HepG2 (cell line): Measurements from ENCODE around the gene SLC25A10. TPM values are rescaled to one million over a fixed set of nuclear protein-coding genes. Genes with fewer than 3 reads are reported as not detected.

Experiments
- ARNT ChIP-seq: fragments of 450-650 bp; IDR thresholded peaks from 2 replicates; pipeline ENCODE4 v1.6.1; 2017
- DDIT3 ChIP-seq: sonication (generic); formaldehyde crosslinking; IDR thresholded peaks from 2 replicates; pipeline ENCODE4 v1.4.0; 2020; ENCODE audit warnings: mild to moderate bottlenecking, missing genetic modification reagents
- PHF5A ChIP-seq: IDR thresholded peaks from one replicate; pipeline ENCODE4 v1.6.1; 2018; ENCODE audit warnings: low read depth, missing genetic modification reagents; ENCODE audit not compliant: unreplicated experiment
- SNAPC2 ChIP-seq: sonication (generic); formaldehyde crosslinking; IDR thresholded peaks from 2 replicates; pipeline ENCODE4 v1.8.1; 2022; ENCODE audit warnings: mild to moderate bottlenecking, missing genetic modification reagents
- SNAPC5 ChIP-seq: sonication (generic); formaldehyde crosslinking; IDR thresholded peaks from 2 replicates; pipeline ENCODE4 v1.8.1; 2023; ENCODE audit warnings: mild to moderate bottlenecking, missing genetic modification reagents, borderline replicate concordance
- SP140L ChIP-seq: sonication (generic); formaldehyde crosslinking; IDR thresholded peaks from 2 replicates; pipeline ENCODE4 v1.4.0; 2020; ENCODE audit warnings: missing genetic modification reagents, borderline replicate concordance
- SRSF1 ChIP-seq: fragments of 200-400 bp; formaldehyde crosslinking; optimal IDR thresholded peaks from 2 replicates; pipeline ENCODE3; 2017; ENCODE audit warnings: mild to moderate bottlenecking, low read depth, low read length, moderate library complexity
- TGIF2 ChIP-seq: IDR thresholded peaks from 2 replicates; pipeline ENCODE4 v1.6.1; 2016; ENCODE audit warnings: control low read depth, missing compliant biosample characterization
- TOPORS ChIP-seq: sonication (generic); formaldehyde crosslinking; IDR thresholded peaks from 2 replicates; pipeline ENCODE4 v1.8.0; 2023; ENCODE audit warnings: mild to moderate bottlenecking, missing genetic modification reagents
- ZBTB20 ChIP-seq: sonication (generic); formaldehyde crosslinking; IDR thresholded peaks from 2 replicates; pipeline ENCODE4 v1.8.1; 2023; ENCODE audit warnings: missing genetic modification reagents, low read depth, mild to moderate bottlenecking, borderline replicate concordance
- ZBTB40 ChIP-seq, 2 experiments: fragments of 450-650 bp in 1 of 2; sonication (generic) in 1 of 2; formaldehyde crosslinking in 1 of 2; IDR thresholded peaks; 2 replicates each; pipeline versions ENCODE4 v1.6.1 to v1.8.0; 2016 to 2022; ENCODE audit warnings: antibody characterized with exemption in 1 of 2, mild to moderate bottlenecking in 1 of 2, missing genetic modification reagents in 1 of 2
- ZNF687 ChIP-seq: sonication (generic); formaldehyde crosslinking; IDR thresholded peaks from 2 replicates; pipeline ENCODE4 v1.5.1; 2020; ENCODE audit warnings: mild to moderate bottlenecking, missing genetic modification reagents, moderate library complexity
- ZNF780A ChIP-seq: sonication (generic); formaldehyde crosslinking; IDR thresholded peaks from 2 replicates; pipeline ENCODE4 v1.8.0; 2022; ENCODE audit warnings: mild to moderate bottlenecking, missing genetic modification reagents, moderate library complexity
- polyA plus RNA-seq, 8 experiments: library from polyadenylated mRNA; depleted of rRNA in 3 of 8; stranded (reverse) in 7 of 8; unstranded in 1 of 8; fragments of >200 nt; fragmentation: Illumina TruSeq in 4 of 8; extraction: Trizol in 4 of 8; gene quantifications; 2 replicates each; pipeline versions ENCODE4 v1.2.1 to v1.2.3, GENCODE V29; 2011 to 2016; ENCODE audit warnings: low read depth in 4 of 8, missing spikeins in 1 of 8, mixed read lengths in 1 of 8; ENCODE audit not compliant: insufficient read depth in 1 of 8
- total RNA-seq, 5 experiments: library from RNA; depleted of rRNA; stranded (reverse); fragments of >200 nt; fragmentation: Illumina TruSeq; extraction: Trizol; gene quantifications; 2 replicates each; pipeline ENCODE4 v1.2.3, GENCODE V29; 2016; ENCODE audit warnings: low read depth in 1 of 5

Gene SLC25A10
- total and polyA plus RNA-seq, 2 of the 13 experiments (the other 11 are each of a cell fraction or from before 2014, with no cell fraction given), result 46.5 to 140 TPM

GRCh38 chr17:81702934-81703746 lies 8.9 kb upstream of the SLC25A10 start, which contains the start of gene MRPL12 (continued):
- TF ChIP-seq PHF5A (CRISPR knock-in tag) (peak; percentile 100), ZBTB40 (IDR thresholded peaks at IDR 0.05) (no peak), ZBTB40 (CRISPR knock-in tag; IDR thresholded peaks at IDR 0.05) (peak; percentile 72; the same call in 1 of the 2 replicates), TGIF2 (CRISPR knock-in tag) (peak; percentile 54; the same call in 1 of the 2 replicates), SNAPC2 (CRISPR knock-in tag) (no peak), SNAPC5 (no peak), DDIT3 (CRISPR knock-in tag) (peak; percentile 55; the same call in 1 of the 2 replicates), ZNF687 (CRISPR knock-in tag) (peak; percentile 89), ZBTB20 (CRISPR knock-in tag) (peak; percentile 79; the same call in 1 of the 2 replicates), ARNT (no peak), SP140L (CRISPR knock-in tag) (no peak; the same call in 1 of the 2 replicates), ZNF780A (CRISPR knock-in tag) (peak; percentile 82), TOPORS (CRISPR knock-in tag) (peak; percentile 79; the same call in 1 of the 2 replicates), SRSF1 (peak; percentile 71)
